Ishikawa (cell line): ENCODE data around the gene FUT1.

Experiments used
- CEBPB ChIP-seq: IDR thresholded peaks from 2 replicates; pipeline ENCODE4 v1.6.1; 2012
- CREB1 ChIP-seq: IDR thresholded peaks from 2 replicates; pipeline ENCODE4 v1.6.1; 2012; ENCODE audit warnings: low read depth
- EGR1 ChIP-seq: IDR thresholded peaks from 2 replicates; pipeline ENCODE4 v1.6.1; 2012
- EP300 ChIP-seq: IDR thresholded peaks from 2 replicates; pipeline ENCODE4 v1.6.1; 2012; ENCODE audit warnings: borderline replicate concordance
- FOXM1 ChIP-seq: IDR thresholded peaks from 2 replicates; pipeline ENCODE4 v1.6.1; 2012; ENCODE audit warnings: low read depth, borderline replicate concordance
- NFIC ChIP-seq: IDR thresholded peaks from 2 replicates; pipeline ENCODE4 v1.6.1; 2012
- RAD21 ChIP-seq: IDR thresholded peaks from 2 replicates; pipeline ENCODE4 v1.6.1; 2012; ENCODE audit warnings: low read depth
- TAF1 ChIP-seq: IDR thresholded peaks from 2 replicates; pipeline ENCODE4 v1.6.1; 2012; ENCODE audit warnings: low read depth, mild to moderate bottlenecking
- TCF12 ChIP-seq: IDR thresholded peaks from 2 replicates; pipeline ENCODE4 v1.6.1; 2012; ENCODE audit warnings: low read depth
- TEAD4 ChIP-seq: IDR thresholded peaks from 2 replicates; pipeline ENCODE4 v1.6.1; 2012
- YY1 ChIP-seq: IDR thresholded peaks from 2 replicates; pipeline ENCODE4 v1.6.1; 2012; ENCODE audit warnings: low read depth
- TF ChIP-seq, protein P1 (sequence below): IDR thresholded peaks from 2 replicates; pipeline ENCODE4 v1.6.1; 2012; ENCODE audit warnings: low read depth, mild to moderate bottlenecking

DNA sequence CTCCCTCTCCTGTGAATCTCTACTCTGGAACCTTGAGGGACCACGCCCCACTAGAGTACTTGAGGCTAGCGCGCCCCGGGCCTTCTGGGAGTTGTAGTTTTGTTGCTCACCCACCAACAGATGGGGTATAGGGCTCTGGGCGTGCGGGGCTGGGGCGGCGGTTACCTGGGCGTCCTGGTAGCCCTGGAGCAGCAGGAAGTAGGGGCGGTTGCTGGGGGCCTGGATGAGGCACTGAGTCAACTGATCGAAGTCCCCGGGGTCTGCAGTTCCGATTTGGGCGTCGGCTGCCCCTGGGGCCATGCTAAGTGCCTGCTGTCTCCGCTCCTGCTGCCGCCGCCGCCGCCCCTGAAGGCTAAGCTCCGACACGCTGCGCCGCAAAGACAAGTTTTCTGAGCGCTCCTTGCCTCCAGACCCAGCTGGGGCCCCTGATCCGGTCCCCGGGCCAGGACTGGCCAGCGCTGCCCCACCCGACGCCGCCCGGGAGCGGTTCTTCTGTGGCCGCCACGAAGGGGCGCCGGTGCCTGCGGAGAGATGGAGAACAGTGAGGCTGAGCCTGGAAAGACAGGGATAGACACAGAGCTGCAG is 17.3 kb downstream of the FUT1 start:
- TF ChIP-seq TEAD4 (no peak), NFIC (no peak), CEBPB (no peak), YY1 (no peak), TCF12 (no peak), TAF1 (no peak), FOXM1 (no peak), EP300 (no peak), EGR1 (no peak), CREB1 (no peak), RAD21 (no peak)
- TF ChIP-seq, protein P1, sequence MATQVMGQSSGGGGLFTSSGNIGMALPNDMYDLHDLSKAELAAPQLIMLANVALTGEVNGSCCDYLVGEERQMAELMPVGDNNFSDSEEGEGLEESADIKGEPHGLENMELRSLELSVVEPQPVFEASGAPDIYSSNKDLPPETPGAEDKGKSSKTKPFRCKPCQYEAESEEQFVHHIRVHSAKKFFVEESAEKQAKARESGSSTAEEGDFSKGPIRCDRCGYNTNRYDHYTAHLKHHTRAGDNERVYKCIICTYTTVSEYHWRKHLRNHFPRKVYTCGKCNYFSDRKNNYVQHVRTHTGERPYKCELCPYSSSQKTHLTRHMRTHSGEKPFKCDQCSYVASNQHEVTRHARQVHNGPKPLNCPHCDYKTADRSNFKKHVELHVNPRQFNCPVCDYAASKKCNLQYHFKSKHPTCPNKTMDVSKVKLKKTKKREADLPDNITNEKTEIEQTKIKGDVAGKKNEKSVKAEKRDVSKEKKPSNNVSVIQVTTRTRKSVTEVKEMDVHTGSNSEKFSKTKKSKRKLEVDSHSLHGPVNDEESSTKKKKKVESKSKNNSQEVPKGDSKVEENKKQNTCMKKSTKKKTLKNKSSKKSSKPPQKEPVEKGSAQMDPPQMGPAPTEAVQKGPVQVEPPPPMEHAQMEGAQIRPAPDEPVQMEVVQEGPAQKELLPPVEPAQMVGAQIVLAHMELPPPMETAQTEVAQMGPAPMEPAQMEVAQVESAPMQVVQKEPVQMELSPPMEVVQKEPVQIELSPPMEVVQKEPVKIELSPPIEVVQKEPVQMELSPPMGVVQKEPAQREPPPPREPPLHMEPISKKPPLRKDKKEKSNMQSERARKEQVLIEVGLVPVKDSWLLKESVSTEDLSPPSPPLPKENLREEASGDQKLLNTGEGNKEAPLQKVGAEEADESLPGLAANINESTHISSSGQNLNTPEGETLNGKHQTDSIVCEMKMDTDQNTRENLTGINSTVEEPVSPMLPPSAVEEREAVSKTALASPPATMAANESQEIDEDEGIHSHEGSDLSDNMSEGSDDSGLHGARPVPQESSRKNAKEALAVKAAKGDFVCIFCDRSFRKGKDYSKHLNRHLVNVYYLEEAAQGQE = no peak
